ENCODE results near the gene S1PR3.

Gene S1PR3

DNA sequence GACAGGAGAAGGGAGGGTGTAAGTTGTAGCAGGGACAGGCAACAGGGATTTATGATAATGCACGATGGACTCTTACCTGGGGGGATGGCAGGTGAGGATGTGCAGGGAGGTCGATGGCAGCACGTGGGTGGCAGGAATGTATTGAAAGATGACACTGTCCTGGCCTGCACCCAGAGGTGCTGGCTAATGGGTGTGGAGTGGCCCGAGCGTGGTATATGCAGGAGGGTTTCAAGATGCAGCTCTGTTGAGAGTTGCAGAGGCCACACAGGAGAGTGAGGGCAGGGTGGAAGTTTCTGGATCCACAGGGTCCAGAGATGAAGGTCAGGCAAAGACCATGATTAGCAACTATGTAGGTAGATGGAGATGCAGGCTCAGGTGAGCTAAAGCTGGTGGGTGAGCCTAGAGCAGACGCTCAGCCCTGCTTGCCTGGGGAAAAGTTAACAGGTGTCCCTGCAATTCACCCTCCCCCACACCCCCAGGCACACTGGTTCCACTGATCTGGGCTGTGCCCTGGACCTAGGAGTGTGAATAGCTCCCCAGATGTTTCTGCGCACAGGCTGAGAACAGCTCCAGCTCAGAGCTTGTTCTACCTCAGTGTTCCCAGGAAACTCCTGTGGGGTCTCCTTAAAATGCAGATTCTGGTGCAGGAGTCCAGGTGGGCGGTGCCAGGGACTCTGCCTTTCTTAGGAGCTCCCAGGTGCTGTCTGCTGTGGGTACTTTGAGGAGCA is 21.5 kb upstream of the S1PR3 start:
- no peak for DNase-seq

DNA sequence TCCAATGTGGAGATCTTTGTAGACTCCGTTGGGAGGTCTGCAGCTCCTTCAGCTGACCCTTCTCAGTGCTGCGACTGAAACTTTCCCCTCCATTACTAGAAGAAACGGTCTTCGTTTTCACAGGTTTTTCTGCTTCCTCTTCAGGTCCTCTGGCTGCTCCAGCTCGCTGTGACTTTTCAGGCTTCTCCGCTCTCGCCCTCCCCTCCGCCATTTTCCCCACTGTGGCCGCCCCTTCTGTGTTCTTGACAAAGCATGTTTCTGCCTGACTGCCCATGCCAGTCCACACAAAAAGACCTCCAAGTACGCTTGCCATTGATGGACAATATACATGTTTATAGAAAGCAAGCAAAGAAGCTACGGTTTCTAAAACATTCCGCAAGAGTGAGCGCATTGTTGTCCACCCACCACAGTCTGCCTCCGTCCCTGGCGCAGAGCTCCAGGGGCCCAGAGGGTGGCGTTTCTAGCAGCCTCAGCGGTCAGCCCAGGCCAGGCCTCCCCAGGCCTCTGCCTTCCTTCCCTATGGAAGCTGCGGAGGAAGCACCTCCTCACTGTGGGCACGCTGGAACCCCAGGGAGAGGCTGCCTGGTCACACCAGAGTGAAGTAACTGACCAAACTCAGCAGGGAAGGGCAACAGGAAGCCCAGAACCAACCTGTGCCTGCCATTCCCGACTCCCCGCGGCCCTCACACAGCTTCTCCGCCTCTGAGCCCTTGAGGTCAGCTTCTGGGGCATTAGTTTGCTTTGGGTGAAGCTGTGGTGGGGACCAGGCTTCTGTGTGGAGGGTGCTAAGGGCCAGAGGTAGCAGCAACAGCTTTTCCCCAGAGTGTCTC is 19.9 kb upstream of the S1PR3 start:
- no peak for DNase-seq

- no peak for DNase-seq
Observed at GRCh38 chr9:88972401-88972800, 18.9 kb upstream of the S1PR3 start.

DNA sequence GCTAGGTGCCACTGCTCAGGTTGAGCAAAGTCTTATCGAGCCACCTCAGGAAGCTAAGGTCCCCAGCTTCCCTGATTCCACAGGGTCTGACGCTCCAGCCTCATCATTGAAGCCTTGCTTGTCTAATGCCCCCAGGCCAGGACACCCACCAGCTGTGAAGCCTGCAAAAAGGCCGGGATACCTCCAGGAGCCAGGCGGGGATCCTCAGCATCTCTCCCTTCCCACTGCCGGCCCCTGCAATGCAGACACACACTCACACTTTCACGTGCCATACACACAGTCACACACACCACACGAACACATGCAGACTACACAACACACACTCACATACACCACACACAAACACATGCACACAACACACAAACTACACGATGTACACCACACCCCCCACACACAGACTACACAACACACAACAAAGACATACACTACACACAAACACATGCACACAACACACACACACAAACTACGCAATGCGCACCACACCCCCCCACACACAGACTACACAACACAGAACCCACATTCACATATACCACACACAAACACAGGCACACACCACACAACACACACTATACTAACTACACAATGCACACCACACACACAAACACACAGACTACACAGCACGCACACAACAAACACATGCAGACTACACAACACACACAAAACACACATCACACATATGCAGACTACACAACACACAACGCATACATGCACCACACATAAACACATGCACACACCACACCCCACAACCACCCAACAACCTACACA is 17.8 kb upstream of the S1PR3 start:
- DNase-seq: no peak

- DNase-seq: no peak
Observed at GRCh38 chr9:88974641-88975040, 16.6 kb upstream of the S1PR3 start.

DNA sequence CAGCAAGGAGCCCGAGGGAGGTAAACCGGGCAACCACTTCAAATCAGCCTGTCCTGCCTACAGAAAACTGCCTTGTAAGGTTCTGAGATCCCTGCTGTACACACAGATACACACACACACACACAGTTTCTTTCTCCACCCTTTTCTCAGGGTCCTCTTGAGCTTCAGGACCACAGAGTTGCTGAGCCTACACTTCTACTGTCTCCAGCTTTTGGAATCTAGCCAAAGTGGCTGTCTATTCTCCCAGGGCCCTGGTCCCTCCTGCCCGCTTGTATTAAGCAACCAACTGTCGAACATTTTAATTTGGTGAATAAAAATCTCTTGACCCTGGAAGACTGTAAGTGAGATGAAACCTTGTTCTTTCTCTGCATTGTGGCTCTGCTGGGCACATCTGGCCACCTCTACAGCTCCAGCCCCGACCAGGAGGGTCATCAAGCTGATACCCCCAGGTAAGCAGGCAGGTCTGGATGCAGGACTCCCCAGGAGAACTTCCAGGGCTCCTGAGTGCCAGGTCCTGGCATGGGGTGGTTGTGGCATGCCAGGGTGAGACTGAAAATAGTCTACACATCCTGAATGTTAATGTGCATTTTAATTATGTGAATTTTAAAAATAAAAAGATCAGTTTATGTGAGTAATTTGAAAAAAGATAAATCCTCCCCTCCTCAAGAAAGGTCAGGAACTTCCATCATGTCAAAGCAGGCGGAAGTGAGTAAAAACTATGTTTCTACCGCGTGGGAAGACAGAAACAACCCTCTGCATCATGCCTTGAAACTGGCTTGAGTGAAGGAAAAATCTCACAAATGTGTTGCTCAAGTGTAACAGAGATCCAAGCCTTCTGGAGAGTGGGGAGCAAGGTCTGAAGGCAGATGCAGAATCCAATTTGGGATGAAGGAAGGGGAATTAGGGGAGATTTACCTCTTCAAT is 15.0 kb upstream of the S1PR3 start:
- DNase-seq: no peak

GRCh38 chr9:88976890-88977257 is 14.4 kb upstream of the S1PR3 start:
- DNase-seq: no peak

DNA sequence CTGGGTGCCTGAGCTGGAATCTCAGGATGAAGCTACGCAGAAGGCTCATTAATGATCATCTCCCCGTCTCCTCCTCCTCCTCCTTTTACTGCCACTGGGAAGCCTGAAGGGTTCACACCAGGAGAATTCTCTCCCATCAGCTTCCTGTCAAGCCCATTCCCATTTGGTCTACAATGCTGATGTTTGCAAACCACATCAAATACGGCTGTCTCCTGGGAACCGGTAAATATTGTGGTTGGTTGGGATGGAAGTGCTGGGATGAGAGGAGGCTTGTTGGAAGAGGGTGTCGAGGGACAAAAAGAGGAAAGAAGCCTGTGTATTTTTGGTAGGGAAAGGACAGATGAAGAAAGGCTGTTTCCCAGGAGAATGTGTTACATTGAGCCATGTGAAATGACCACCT is 13.2 kb upstream of the S1PR3 start:
- no peak for DNase-seq

GRCh38 chr9:88979021-88979420 is 12.2 kb upstream of the S1PR3 start:
- DNase-seq: no peak

DNA sequence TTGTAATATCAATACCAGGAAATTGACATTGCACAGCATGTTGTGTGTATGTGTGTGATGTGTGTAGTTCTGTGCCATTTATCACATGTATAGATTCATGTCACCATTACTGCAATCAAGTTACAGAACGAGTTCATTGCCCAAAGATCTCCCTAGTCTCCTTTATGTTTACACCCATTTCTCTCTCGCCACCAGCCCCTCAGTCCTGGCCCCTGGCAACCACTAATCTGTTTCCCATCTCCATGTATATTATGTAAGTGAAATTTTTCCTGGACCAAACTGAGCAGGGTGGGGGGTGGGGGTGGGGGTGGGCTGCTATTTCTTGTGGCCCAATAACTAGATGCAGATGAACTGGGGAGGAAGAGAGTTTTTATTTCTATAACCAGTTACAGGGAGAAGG is 11.5 kb upstream of the S1PR3 start:
- DNase-seq: no peak

- DNase-seq: no peak
Observed at GRCh38 chr9:88980740-88981203, 10.5 kb upstream of the S1PR3 start.

- no peak for DNase-seq
Observed at GRCh38 chr9:88983865-88984542, 7.3 kb upstream of the S1PR3 start.

DNA sequence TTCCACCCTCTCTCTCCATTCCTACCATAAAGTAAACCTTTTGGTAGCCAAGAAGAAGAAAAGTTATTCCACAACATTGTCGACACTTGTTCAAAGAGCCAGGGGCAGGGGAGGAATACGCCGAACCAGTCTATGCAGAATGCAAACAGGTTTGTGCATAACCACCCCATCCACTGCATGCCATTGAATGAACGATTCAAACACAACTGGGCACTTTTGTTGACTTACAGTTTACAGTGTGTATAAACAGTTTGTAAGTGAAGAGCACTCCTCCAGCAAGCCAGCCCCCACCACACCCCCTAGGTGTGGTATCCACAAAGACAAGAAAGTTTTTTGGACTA is 6.8 kb upstream of the S1PR3 start:
- DNase-seq: no peak

DNA sequence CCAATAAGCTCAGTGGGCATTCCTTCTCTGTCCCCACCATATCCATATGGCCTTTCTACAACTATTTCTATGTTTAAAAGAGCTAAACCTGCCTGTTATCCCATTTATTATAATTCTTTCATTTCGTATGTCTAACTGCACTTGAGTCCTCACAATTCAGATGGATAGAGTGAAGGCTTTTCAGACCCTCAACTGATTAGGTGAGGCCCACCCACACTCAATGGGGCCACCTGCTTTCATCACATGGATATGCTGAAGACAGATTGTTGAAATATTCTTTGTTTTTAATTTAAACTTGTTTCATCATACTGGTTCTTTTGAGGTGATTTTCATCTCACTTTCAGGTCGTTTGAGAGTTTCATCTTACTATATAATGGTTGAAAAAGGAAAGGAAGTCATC is 5.7 kb upstream of the S1PR3 start:
- DNase-seq: no peak

- DNase-seq: no peak
Observed at GRCh38 chr9:88986776-88987175, 4.5 kb upstream of the S1PR3 start.

- DNase-seq: no peak
Observed at GRCh38 chr9:88987661-88988060, 3.6 kb upstream of the S1PR3 start.

DNA sequence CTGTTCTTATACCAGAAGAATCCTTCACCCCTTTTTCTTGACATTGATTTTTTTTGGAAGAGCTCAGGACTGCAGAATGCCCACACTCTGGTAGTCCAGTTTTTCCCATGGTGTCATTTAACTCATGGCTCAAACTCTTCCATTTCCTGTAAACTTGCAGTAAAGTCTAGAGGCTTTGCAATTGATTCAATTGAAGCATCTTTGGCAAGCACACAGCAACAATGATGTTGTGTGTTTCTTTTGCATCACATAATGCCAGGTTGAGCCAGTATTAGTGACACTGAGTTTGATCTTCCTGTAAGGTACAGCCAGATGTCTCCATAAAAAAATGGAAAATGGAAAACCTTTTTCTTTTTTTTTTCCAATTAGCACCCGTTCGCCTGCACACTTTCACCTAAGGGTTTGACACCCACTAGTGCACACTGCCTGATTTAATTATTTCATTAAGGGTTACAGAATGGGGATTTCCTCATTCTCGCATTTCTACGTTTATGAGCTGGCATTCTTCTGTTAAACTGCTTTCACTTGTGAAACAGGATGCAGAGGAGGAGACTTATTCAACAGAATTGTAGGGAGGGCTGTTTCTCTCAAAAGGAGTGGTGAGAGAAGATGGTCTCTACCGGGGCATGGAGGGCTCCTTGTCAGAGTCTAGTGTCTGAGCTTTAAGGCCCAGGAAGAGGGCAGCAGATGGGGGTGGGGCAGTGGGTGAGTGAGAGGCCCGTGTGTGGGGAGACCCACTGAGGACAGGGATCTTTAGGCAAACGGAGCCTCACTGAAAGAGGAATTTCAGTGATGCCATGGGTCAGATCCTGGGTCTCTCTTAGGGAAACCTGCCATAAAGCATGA is 2.2 kb upstream of the S1PR3 start:
- no peak for DNase-seq

DNA sequence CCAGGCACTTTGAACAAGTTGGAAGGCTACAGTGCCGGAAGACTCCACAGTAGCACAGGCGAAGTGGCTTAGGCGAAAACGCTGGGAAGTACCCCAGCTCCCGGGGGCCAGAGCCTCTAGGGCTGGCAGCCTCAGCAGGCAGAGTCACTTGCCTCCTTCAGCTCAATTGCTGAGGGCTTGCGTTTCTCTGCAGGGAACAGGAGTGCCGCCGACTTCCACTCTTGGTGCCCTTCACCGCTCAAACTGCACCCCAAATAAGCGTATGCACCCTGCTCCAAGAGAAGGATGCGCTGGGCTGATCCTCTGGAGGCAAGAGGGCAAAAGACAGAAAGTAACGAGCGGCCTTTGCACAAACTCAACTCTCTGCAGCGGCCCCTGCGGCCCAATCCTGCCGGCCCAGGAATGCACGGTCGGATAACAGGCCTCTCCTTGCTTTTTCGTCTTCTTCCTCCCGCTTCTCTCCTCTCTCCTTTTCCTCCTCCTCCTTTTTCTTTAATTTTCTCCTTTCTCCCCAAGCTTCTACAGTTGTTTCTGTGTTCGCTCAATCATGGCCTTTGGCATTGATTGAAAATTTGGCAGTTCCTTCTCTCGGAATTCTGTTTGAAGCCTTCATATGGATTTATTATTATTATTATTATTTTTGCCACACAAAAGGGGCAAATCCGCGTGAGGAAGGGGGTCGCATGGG is 1.1 kb upstream of the S1PR3 start:
- no peak for DNase-seq

DNA sequence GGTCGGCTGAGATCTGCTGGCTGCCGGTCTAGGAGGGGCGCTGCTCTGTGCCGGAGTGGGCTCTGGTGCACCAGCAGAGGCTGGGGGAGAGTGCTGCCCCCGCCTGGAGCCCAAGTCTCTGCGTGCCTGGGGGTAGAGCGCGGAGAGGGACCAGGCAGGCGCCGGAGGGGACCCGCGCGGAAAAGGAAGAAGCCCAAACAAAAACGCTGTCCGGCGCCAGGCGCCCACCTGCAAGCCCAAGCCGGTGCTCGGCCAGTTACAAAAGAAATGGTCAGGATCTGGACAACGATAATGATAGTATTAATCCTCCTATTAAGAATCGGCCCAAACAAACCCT is 571 bp upstream of the S1PR3 start:
- DNase-seq: no peak

- no peak for DNase-seq
Observed at GRCh38 chr9:88992556-88992955, 1.3 kb downstream of the S1PR3 start.

- DNase-seq: no peak
Observed at GRCh38 chr9:88993327-88993726, 2.1 kb downstream of the S1PR3 start.
